ENCODE results near the gene DOCK6. TPM values are rescaled to one million over a fixed set of nuclear protein-coding genes. Genes with fewer than 3 reads are reported as not detected.

DOCK6 gene
- total and polyA plus RNA-seq, 9 donors: 12.8 to 60.0 (median 31.4) TPM

DNA sequence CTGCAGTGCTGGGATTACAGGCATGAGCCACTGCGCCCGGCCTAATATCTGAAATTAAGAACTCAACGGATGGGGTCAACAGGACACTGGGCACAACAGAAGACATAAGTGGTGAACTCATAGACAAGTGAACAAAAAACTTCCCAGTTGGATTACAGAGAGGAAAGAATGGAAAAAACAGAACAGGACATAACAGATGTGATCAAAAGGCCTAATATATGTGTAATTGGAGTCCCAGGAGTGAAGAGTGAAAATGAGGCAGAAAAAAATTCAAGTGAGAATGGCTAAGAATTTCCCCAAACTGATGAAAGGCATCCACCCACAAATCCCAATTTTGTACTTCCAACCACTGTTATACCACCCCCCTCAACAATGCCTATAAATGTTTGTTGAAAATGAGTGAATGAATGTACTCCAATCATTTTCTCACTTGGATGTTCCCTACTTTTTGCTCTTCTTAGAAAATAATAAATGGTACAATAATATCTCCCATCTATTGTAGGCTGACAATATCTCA, 41.2 kb downstream of the DOCK6 start:
- DNase-seq: no peak
- 91 to 99% (median 98%) methylated on average over 3 of the region's 3 CpGs for WGBS, 3 donors
- H3K9me3 ChIP-seq: no peaks in the 10 kb centered on the region
- no peak overlapping the region for H3K27ac ChIP-seq
- TF ChIP-seq, protein P1, sequence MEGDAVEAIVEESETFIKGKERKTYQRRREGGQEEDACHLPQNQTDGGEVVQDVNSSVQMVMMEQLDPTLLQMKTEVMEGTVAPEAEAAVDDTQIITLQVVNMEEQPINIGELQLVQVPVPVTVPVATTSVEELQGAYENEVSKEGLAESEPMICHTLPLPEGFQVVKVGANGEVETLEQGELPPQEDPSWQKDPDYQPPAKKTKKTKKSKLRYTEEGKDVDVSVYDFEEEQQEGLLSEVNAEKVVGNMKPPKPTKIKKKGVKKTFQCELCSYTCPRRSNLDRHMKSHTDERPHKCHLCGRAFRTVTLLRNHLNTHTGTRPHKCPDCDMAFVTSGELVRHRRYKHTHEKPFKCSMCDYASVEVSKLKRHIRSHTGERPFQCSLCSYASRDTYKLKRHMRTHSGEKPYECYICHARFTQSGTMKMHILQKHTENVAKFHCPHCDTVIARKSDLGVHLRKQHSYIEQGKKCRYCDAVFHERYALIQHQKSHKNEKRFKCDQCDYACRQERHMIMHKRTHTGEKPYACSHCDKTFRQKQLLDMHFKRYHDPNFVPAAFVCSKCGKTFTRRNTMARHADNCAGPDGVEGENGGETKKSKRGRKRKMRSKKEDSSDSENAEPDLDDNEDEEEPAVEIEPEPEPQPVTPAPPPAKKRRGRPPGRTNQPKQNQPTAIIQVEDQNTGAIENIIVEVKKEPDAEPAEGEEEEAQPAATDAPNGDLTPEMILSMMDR (IDR thresholded peaks at IDR 0.05): no peak
- TF ChIP-seq EP300 (IDR thresholded peaks at IDR 0.05) (no peak), POLR2A (IDR thresholded peaks at IDR 0.05) (no peak)
- no peaks in the 10 kb centered on the region for H3K27me3 ChIP-seq
- intact Hi-C loops (cut with DNase I): loop anchor here in 1 of 4 donors (10.0 kb wide), 1 partner anchor 64 kb away; no protein-coding TSS in a partner anchor
- no peak overlapping the region for H3K4me3 ChIP-seq
- H3K36me3 ChIP-seq: no peaks in the 10 kb centered on the region
- no peaks in the 10 kb centered on the region for H3K4me1 ChIP-seq (ENCODE audit: insufficient read depth)

DNA sequence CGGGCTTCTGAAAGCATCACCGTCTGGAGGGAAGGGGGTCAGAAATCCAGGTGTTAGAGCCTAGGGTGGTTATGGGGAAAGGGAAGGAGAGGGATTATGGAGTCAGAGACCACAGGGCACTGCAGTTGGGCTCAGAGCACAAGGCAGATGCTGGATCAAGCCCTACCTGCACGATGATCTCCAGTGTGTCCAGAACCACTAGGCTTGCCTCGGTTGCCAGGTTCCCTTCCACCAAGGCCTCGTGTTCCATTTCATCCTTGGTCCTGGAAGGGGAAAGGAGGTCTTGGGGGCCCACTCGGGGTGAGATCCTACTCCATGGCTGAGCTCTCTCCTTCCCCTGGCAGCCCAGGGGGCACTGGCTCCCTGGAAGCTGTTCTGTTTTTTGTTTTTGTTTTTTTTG, 47.9 kb downstream of the DOCK6 start:
- no peaks in the 10 kb centered on the region for H3K4me1 ChIP-seq (ENCODE audit: insufficient read depth)
- no peaks in the 10 kb centered on the region for H3K9me3 ChIP-seq
- H3K4me3 ChIP-seq: no peak overlapping the region
- no peaks in the 10 kb centered on the region for H3K27me3 ChIP-seq
- 84 to 90% (median 88%) methylated on average over 6 of the region's 6 CpGs for WGBS, 3 donors
- TF ChIP-seq EP300 (IDR thresholded peaks at IDR 0.05) (no peak), POLR2A (IDR thresholded peaks at IDR 0.05) (no peak)
- TF ChIP-seq, protein P1 (IDR thresholded peaks at IDR 0.05): no peak
- intact Hi-C loops (cut with DNase I): loop anchor here in 1 of 4 donors (10.0 kb wide), 1 partner anchor 270 kb away; no protein-coding TSS in a partner anchor
- H3K36me3 ChIP-seq: no peaks in the 10 kb centered on the region
- no peak for DNase-seq
- no peak overlapping the region for H3K27ac ChIP-seq

DNA sequence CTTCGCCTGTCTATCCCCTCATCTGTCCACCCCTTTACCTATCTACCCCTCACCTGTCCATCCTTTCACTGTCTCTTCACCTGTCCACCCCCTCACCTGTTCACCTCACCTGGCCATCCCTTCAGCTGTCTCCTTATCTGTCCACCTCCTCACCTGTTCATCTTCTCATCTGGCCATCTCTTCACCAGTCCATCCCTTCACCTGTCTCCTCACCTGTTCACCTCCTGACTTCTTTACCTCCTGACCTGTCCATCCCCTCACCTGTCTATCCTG, 51.7 kb downstream of the DOCK6 start:
- no peaks in the 10 kb centered on the region for H3K4me1 ChIP-seq (ENCODE audit: insufficient read depth)
- H3K9me3 ChIP-seq: no peaks in the 10 kb centered on the region
- WGBS, 3 donors: 86 to 98% (median 96%) methylated on average over 1 of the region's 1 CpG
- no peaks in the 10 kb centered on the region for H3K27me3 ChIP-seq
- H3K27ac ChIP-seq: no peak overlapping the region
- TF ChIP-seq, protein P1 (IDR thresholded peaks at IDR 0.05): no peak
- TF ChIP-seq EP300 (IDR thresholded peaks at IDR 0.05) (no peak), POLR2A (IDR thresholded peaks at IDR 0.05) (no peak)
- no peak overlapping the region for H3K4me3 ChIP-seq
- DNase-seq: no peak
- H3K36me3 ChIP-seq: no peaks in the 10 kb centered on the region
- intact Hi-C loops (cut with DNase I): loop anchor here in 1 of 4 donors (10.0 kb wide), 1 partner anchor 266 kb away; no protein-coding TSS in a partner anchor

DNA sequence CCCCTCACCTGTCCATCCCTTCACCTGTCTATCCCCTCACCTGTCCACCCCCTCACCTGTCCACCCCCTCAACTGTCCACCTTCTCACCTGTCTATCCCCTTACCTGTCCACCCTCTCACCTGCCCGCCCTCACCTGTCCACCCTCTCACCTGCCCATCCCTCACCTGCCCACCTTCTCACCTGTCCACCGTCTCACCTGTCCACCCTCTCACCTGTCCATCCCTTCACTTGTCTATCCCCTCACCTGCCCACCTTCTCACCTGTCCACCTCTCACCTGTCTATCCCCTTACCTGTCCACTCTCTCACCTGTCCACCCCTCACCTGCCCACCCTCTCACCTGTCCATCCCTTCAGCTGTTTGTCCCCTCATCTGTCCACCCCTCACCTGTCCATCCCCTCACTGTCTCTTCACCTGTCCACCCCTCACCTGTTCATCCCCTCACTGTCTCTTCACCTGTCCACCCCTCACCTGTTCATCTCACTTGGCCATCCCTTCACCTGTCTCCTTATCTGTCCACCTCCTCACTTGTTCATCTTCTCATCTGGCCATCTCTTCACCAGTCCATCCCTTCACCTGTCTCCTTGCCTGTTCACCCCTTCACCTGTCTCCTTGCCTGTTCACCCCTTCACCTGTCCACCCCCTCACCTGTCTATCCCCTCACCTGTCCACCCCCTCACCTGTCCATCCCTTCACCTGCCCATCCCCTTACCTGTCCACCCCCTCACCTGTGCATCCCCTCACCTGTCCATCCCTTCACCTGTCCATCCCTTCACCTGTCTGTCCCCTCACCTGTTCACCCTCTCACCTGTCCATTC, 52.3 kb downstream of the DOCK6 start:
- WGBS, 3 donors: 57 to 76% (median 72%) methylated on average over 2 of the region's 2 CpGs
- no peak for DNase-seq
- H3K9me3 ChIP-seq: no peaks in the 10 kb centered on the region
- no peaks in the 10 kb centered on the region for H3K36me3 ChIP-seq
- no peak overlapping the region for H3K4me3 ChIP-seq
- no peaks in the 10 kb centered on the region for H3K4me1 ChIP-seq (ENCODE audit: insufficient read depth)
- no peaks in the 10 kb centered on the region for H3K27me3 ChIP-seq
- H3K27ac ChIP-seq: no peak overlapping the region
- TF ChIP-seq POLR2A (IDR thresholded peaks at IDR 0.05): no peak
- TF ChIP-seq EP300 (IDR thresholded peaks at IDR 0.05): no peak
- TF ChIP-seq, protein P1 (IDR thresholded peaks at IDR 0.05): no peak
- intact Hi-C loops (cut with DNase I): loop anchor here in 2 of 4 donors (5.0 to 10.0 kb wide), 3 partner anchors 175 to 265 kb away; no protein-coding TSS in a partner anchor

Data from ovary (tissue), 9 donors.